Endothelial cell of umbilical vein (primary cell): ENCODE data around the gene ZBTB39.
"Not testable (repeated sequence)": the region's sequence is repeated elsewhere in the genome, so short reads cannot be mapped to it uniquely, and the experiment has no call there.

ENCODE experiments used
- CTCF ChIP-seq, 2 donors: IDR thresholded peaks; 1 replicate in 1 of 2; 2 replicates in 1 of 2; pipeline ENCODE4 v1.5.1; 2011; ENCODE audit warnings: low read length in 2 of 2, mild to moderate bottlenecking in 2 of 2, moderate library complexity in 2 of 2, control low read depth in 1 of 2, inconsistent platforms in 1 of 2, low read depth in 1 of 2; ENCODE audit not compliant: insufficient read depth in 1 of 2; ENCODE audit errors: extremely low read depth in 1 of 2
- EZH2 ChIP-seq: IDR thresholded peaks from 2 replicates; pipeline ENCODE4 v1.6.1; 2012; ENCODE audit warnings: borderline replicate concordance, low read depth, mild to moderate bottlenecking, moderate library complexity, low read length, inconsistent platforms; ENCODE audit not compliant: severe bottlenecking
- MYC ChIP-seq: IDR thresholded peaks from one replicate; pipeline ENCODE4 v1.6.1; 2011; ENCODE audit warnings: mild to moderate bottlenecking, low read depth, low read length
- POLR2A ChIP-seq: IDR thresholded peaks from 2 replicates; pipeline ENCODE4 v1.6.1; 2012; ENCODE audit warnings: low read depth, mild to moderate bottlenecking, control low read depth, low read length

GRCh38 chr12:56965124-56965523 is 41.2 kb downstream of the ZBTB39 start:
- TF ChIP-seq MYC; CTCF (IDR thresholded peaks at IDR 0.05; ENCODE audit: extremely low read depth in 1 of 2, insufficient read depth in 1 of 2, low read depth in 1 of 2, low read length in 2 of 2); POLR2A; EZH2: not testable (repeated sequence)
